ACC112 (cell line): Measurements from ENCODE around the gene ZNF236.
"Not testable (repeated sequence)": the region's sequence is repeated elsewhere in the genome, so short reads cannot be mapped to it uniquely, and the experiment has no call there.

Experiments used
- H2AFZ ChIP-seq: fragments of 200-600 bp; sonication (generic); one replicate; pipeline ENCODE4 v1.6.0; 2017; ENCODE audit warnings: antibody characterized with exemption, low read length; ENCODE audit not compliant: unreplicated experiment
- H3K27ac ChIP-seq: fragments of 200-600 bp; sonication (generic); 2 replicates; pipeline ENCODE4 v1.5.1; 2014; ENCODE audit warnings: low read depth, mild to moderate bottlenecking, antibody characterized with exemption, low read length, moderate library complexity
- H3K27me3 ChIP-seq: fragments of 200-600 bp; sonication (generic); 2 replicates; pipeline ENCODE4 v1.6.1; 2014; ENCODE audit warnings: mild to moderate bottlenecking, antibody characterized with exemption, low read length, moderate library complexity, mixed read lengths; ENCODE audit not compliant: insufficient read depth
- H3K36me3 ChIP-seq: fragments of 200-600 bp; sonication (generic); 2 replicates; pipeline ENCODE4 v1.6.1; 2016; ENCODE audit warnings: mild to moderate bottlenecking, antibody characterized with exemption, low read length, moderate library complexity, mixed read lengths; ENCODE audit not compliant: insufficient read depth
- H3K4me1 ChIP-seq: fragments of 200-600 bp; sonication (generic); one replicate; pipeline ENCODE4 v1.6.1; 2016; ENCODE audit warnings: low read length, mixed read lengths; ENCODE audit not compliant: insufficient read depth, unreplicated experiment, control insufficient read depth
- H3K4me3 ChIP-seq: fragments of 200-600 bp; sonication (generic); 2 replicates; pipeline ENCODE4 v1.5.1; 2014; ENCODE audit warnings: mild to moderate bottlenecking, low read depth, low read length
- H3K79me2 ChIP-seq: fragments of 200-600 bp; sonication (generic); one replicate; pipeline ENCODE4 v1.6.0; 2016; ENCODE audit warnings: low read length; ENCODE audit not compliant: control insufficient read depth, unreplicated experiment, insufficient read depth

The ZNF236 gene

DNA sequence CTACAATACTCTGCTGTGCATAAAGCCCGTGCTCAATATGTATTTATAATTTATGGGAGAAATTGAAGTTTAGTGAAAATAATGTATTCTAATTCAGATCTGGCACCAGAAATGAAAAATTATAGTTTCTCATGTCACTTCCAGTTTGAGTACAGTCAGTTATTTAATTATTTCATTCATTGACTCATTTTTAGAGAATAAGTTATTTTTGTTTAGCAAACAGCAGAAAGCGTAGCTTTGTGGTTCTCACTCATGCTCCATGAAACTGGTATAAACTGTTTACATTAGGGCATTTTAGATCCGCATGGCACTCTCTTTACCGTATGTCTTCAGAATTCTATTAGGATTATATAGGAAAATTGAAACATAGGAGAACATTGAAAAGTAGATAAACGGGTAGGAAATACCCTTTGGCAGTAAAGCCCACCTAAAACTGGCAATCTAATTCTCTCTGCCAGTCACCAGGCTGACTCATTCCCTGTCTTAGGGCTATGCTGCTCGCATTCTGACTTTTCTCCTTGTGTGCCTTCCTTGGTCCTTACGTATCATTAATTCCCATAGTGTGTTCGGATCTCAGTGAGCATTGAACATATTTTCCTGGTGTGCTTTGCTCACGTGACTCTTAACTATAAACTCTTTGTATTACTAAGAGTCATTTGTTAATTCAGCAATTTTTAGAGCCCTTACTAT, 106.0 kb downstream of the ZNF236 start:
- Histone ChIP-seq H3K4me3 (no peak overlapping the region), H3K4me1 (no peaks in the 10 kb centered on the region), H2AFZ (no peak overlapping the region), H3K79me2 (no peaks in the 10 kb centered on the region), H3K36me3 (peaks cover 33% of the 10 kb centered on the region; the same call in 1 of the 2 replicates), H3K27me3 (no peaks in the 10 kb centered on the region), H3K27ac (no peak overlapping the region)

DNA sequence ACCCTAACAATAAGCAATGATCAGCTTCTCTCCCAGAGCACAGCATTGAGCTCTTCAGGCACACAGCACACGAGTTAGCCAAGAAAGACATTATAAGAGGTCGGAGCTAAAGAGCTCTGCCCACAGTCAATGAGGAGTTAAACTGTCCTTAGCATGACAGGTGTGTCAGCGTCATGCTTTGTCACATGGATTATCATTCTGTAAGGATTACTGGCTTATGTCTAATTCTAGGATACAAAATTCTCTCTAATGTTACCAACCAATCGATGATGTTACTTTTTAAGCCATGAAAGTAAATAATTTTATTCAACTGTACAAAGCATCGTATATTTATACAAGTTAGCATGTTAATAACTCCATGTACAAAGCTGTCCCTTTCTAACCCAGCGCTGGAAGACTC, 108.8 kb downstream of the ZNF236 start:
- Histone ChIP-seq H3K4me1 (no peaks in the 10 kb centered on the region), H3K36me3 (peaks cover 25% of the 10 kb centered on the region), H3K4me3 (no peak overlapping the region)

DNA sequence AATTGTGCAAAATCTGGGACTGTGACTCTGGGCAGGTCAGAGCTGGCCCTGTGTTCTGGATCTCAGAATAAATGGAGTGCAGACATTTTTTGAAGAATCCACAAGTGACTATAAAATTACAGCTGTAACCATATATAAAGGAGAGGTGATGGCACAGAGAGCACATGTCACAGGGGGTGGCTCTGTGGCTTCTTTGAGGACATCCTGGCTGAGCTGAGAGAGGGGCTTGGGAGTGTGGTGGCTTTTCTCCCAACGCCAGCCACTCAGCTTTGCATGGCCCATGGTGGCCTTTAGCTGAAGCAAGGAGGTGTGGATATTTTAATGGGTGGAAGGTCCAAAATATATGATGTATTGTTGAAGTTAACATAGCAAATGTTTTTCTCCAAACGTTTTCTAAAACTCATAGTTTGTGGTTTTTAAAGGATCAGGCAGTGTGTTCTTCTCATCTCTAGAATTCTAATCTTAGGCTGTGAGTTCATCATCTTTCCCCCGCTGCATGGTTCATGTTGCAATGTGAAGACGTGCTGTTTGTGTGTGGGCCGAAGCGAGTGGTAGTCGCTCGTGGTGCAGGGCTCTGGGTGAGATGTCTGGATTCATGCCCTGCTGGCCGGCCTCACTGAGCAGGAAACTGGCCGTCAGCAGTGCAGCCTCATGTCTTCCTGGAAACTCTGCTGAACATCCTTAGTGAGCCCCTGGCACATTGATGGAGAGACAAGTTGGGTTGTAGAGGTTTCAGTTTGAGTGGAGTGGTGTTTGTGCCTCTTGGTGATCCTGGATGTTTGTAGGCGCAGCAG, 109.9 kb downstream of the ZNF236 start:
- Histone ChIP-seq H3K4me1 (no peaks in the 10 kb centered on the region), H3K4me3 (no peak overlapping the region), H3K36me3 (peaks cover 24% of the 10 kb centered on the region), H3K27ac (no peak overlapping the region), H3K79me2 (no peaks in the 10 kb centered on the region), H2AFZ (no peak overlapping the region), H3K27me3 (no peaks in the 10 kb centered on the region)

More for the DNA sequence above, 108.8 kb downstream of the ZNF236 start:
- no peak overlapping the region for H2AFZ ChIP-seq
- no peaks in the 10 kb centered on the region for H3K79me2 ChIP-seq
- H3K27ac ChIP-seq: no peak overlapping the region
- H3K27me3 ChIP-seq: no peaks in the 10 kb centered on the region

DNA sequence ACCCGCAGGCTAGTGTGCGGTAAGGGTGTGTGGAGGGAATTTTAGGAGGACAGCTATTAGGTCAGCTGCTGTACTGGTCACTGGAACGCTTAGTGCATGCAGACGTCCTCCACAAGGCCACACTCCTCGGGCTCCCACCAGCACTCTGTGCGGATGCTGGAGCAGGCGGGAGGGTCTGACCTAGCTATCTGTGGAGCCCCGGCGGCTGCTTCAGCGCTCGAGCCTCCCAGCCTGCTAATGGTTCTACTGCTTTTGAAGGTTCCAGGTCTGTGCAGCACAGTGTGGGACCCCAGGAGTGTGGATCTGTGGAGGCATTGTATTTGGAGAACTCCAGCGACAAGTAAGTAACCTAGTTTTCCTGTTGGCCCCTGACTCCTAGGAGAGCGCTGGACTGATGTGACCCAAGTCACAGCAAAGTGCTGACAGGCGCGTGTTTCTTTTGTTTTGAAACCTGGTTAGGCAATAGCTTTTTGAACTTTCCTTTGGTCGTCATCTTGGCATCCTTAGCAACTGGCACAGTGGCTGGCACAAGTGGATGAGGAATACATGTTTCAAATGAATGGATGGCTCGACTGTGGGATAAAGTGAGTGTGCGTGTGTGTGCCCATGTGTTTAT, 113.5 kb downstream of the ZNF236 start:
- Histone ChIP-seq H3K79me2 (no peaks in the 10 kb centered on the region), H3K27me3 (no peaks in the 10 kb centered on the region), H2AFZ (no peak overlapping the region), H3K4me3 (no peak overlapping the region), H3K27ac (no peak overlapping the region), H3K4me1 (no peaks in the 10 kb centered on the region), H3K36me3 (peaks cover 8% of the 10 kb centered on the region)

DNA sequence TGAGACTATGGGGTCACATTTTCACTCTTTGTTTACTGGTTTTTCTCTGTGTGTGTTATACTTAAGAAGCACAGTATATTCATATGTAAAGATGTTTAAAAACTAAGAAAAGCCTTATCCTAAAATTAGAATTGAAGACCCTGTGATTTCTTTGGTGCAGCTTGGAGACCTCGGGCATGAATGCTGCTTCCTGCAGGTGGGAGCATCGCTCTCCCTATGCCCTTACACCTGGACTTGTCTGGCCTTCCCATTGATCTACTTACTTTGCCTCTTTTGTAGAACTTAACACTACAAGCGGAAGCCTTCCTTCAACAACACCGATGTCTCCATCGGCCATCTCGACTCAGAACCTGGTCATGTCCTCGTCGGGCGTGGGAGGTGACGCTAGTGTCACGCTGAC, 114.5 kb downstream of the ZNF236 start:
- no peaks in the 10 kb centered on the region for H3K79me2 ChIP-seq
- H3K36me3 ChIP-seq: peaks cover 3% of the 10 kb centered on the region

DNA sequence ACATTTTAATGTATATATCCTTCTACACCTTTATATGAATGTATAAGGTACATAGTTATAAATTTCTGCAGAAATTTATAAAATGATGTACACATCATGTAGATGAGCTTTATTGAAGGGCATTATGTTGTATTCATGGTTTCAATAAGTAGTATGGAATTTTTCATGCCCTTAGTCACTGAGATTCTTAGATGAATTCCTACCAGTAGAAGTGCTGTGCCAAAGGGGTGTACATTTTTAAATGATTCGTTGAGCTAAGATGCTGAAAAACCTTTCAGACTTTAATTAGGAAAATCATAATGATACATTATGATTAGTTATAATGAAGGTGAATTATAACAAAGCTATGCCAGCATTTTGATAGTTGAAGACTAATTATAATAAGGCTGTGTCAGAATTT, 115.2 kb downstream of the ZNF236 start:
- peaks cover 3% of the 10 kb centered on the region for H3K36me3 ChIP-seq
- no peaks in the 10 kb centered on the region for H3K4me1 ChIP-seq
- H3K4me3 ChIP-seq: no peak overlapping the region
- H2AFZ ChIP-seq: no peak overlapping the region
- H3K79me2 ChIP-seq: no peaks in the 10 kb centered on the region
- no peak overlapping the region for H3K27ac ChIP-seq
- no peaks in the 10 kb centered on the region for H3K27me3 ChIP-seq

More for the DNA sequence above, 114.5 kb downstream of the ZNF236 start:
- Histone ChIP-seq H3K27ac (no peak overlapping the region), H3K4me3 (no peak overlapping the region), H3K4me1 (no peaks in the 10 kb centered on the region), H3K27me3 (no peaks in the 10 kb centered on the region), H2AFZ (no peak overlapping the region)

DNA sequence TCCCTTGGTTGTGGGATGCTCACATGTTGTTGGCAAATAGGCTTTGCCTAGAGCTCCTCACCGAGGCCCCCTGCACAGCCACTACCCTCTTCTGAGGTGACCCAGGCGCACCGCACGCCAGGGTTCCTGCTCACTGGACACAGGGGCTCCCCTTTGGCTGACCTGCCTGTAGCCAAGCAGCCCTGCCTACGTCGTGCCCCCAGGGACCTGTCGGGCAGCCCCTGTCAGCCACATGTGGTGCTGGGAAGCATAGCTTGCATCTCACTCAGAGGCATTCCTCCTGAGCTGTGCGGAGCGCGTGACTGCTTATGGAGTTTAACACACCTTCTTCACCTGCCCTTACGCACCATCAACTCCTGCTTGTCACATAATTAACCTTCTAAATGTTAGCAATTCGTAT, 116.3 kb downstream of the ZNF236 start:
- Histone ChIP-seq H3K27me3 (no peaks in the 10 kb centered on the region), H3K36me3 (peaks cover 3% of the 10 kb centered on the region), H3K79me2 (no peaks in the 10 kb centered on the region), H2AFZ (no peak overlapping the region), H3K27ac (no peak overlapping the region), H3K4me3 (no peak overlapping the region), H3K4me1 (no peaks in the 10 kb centered on the region)

DNA sequence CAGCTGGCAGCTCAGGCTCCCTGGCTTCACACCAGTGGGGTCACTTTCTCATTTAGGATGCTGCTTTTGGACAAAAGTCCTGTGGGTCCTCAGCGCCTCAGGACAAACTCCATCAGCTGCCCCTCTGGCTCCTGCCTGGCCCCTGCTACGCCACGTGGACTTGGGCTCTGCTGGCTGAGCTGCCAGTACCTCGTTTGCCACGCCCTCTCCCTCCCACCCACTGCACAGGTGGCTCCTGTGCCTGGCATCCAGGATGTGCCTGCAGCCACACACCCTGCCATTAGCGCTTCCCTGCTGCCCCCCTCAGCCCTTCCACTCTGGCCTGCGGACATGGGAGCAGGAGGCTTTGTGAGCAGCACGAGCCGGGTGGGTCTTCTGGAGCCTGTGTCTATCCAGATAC, 118.9 kb downstream of the ZNF236 start:
- Histone ChIP-seq H3K27me3 (no peaks in the 10 kb centered on the region), H3K4me1 (no peaks in the 10 kb centered on the region), H3K4me3 (no peak overlapping the region), H2AFZ (no peak overlapping the region), H3K27ac (no peak overlapping the region), H3K79me2 (no peaks in the 10 kb centered on the region), H3K36me3 (peaks cover 3% of the 10 kb centered on the region; the same call in 1 of the 2 replicates)

DNA sequence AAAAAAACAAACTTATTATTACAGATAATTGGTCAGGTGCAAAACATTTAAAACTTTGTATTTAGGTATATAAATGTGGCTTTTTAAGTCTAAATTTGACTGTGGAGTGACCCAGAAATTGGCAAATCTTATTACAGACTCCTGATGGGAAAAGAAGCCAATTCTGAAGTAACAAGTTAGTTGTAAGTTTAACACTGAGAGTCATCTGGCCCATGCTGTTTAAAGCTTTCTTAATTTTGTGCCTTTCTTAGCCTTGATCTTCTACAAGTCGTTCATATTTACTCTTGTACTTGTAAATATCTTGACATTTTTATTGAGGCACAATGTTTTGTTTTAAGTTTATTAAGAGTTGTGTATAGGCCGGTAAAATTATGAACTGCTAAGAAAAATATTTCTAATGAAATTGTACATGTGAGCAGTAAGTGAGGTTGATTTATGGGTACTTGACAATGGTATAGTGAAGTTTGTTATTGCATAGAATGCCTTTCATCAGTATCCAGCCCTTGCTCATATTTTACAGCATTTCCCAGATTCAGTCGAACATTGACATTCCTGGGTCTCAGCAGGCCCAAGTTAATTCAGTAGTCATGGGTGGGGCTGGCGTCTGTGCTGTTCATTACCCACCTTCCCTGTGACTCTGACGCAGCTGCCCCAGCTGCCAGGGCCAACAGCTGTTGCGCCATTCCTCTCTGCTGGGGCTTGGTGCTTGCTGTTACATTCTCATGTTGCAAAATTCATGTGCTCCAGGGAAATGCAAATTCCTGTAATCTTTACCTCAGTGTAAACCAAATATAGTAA, 121.4 kb downstream of the ZNF236 start:
- Histone ChIP-seq H3K4me3 (no peak overlapping the region), H3K4me1 (no peaks in the 10 kb centered on the region), H3K27me3 (no peaks in the 10 kb centered on the region), H3K79me2 (no peaks in the 10 kb centered on the region), H2AFZ (no peak overlapping the region), H3K27ac (peak overlapping the region; percentile 36), H3K36me3 (peaks cover 9% of the 10 kb centered on the region; the same call in 1 of the 2 replicates)

DNA sequence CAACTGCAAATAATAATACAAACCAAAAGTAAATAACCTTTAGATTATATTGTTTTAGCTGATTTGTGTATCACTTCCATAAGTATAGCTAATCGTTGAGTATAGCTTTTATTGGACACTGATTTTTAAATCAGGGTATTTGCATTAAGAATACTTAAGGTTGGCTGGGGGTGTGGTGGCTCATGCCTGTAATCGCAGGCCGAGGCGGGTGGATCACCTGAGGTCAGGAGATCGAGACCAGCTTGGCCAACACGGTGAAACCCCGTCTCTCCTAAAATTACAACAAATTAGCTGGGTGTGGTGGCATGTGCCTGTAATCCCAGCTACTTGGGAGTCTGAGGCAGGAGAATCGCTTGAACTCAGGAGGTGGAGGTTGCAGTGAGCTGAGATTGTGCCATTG, 122.0 kb downstream of the ZNF236 start:
- H3K36me3 ChIP-seq: not testable (repeated sequence)

More for the DNA sequence above, 122.0 kb downstream of the ZNF236 start:
- H2AFZ ChIP-seq, H3K4me3 ChIP-seq, H3K4me1 ChIP-seq, H3K27ac ChIP-seq, H3K27me3 ChIP-seq, H3K79me2 ChIP-seq: not testable (repeated sequence)
